Vagina (tissue), 2 donors: ENCODE data around the gene FHIT.

ENCODE experiments used
- CTCF ChIP-seq, 3 experiments: fragments of 450-650 bp in 2 of 3; fragments of 200-600 bp in 1 of 3; sonication (generic) in 1 of 3; IDR thresholded peaks; one replicate each; pipeline ENCODE4 v1.5.1; 2017 to 2019; ENCODE audit warnings: antibody characterized with exemption in 3 of 3, mild to moderate bottlenecking in 2 of 3, moderate library complexity in 2 of 3
- POLR2A ChIP-seq, 2 donors: fragments of 450-650 bp; IDR thresholded peaks; one replicate each; pipeline ENCODE4 v1.6.1; 2017; ENCODE audit warnings: antibody characterized with exemption in 2 of 2, mild to moderate bottlenecking in 2 of 2, moderate library complexity in 2 of 2

DNA sequence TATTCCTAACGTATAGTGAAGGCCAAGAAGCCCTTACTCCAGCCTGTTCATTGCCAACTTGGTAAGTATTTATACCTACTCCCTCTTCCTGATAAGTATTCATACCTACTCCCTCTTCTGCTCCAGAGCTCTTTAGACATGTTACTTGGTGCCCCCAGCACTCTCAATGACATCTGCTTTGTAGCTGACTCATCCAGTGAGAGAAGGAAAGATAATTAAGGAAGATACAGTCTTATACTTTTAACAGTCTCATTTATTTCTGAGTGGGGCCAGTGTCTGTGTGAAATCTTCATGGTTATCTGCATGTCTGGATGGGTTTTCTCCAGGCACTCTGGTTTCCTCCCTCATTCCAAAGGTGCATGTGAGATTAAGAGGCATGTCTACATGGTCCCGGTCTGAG, 698.7 kb downstream of the FHIT start:
- TF ChIP-seq CTCF (IDR thresholded peaks at IDR 0.05) (no peak), POLR2A (IDR thresholded peaks at IDR 0.05) (no peak)
